Tibial nerve (tissue), 4 donors: ENCODE results near the gene CD80. TPM values are rescaled to one million over a fixed set of nuclear protein-coding genes. Genes with fewer than 3 reads are reported as not detected.

Source experiments
- DNase-seq, 2 donors: peaks; one replicate each; pipeline ENCODE4 v3.0.0-alpha.2; 2019; ENCODE audit warnings: low spot score in 2 of 2
- H3K27ac ChIP-seq, 4 donors: fragments of 200-600 bp; sonication (generic) in 3 of 4; one replicate each; pipeline ENCODE4 v1.5.1; 2017 to 2019; ENCODE audit warnings: mild to moderate bottlenecking in 1 of 4
- H3K27me3 ChIP-seq, 2 donors: fragments of 200-600 bp; sonication (generic) in 1 of 2; one replicate each; pipeline versions ENCODE4 v1.5.1 to v1.6.0; 2017 to 2019
- H3K36me3 ChIP-seq, 3 donors: fragments of 200-600 bp; sonication (generic); one replicate each; pipeline ENCODE4 v1.5.1; 2018 to 2019
- H3K4me1 ChIP-seq, 4 donors: fragments of 200-600 bp; sonication (generic) in 3 of 4; one replicate each; pipeline ENCODE4 v1.5.1; 2017 to 2019
- H3K4me3 ChIP-seq, 4 donors: fragments of 200-600 bp; sonication (generic) in 3 of 4; one replicate each; pipeline ENCODE4 v1.5.1; 2017 to 2019; ENCODE audit warnings: mild to moderate bottlenecking in 1 of 4, moderate library complexity in 1 of 4
- H3K9me3 ChIP-seq, 4 donors: fragments of 200-600 bp; sonication (generic) in 3 of 4; one replicate each; pipeline ENCODE4 v1.5.1; 2017 to 2019
- EP300 ChIP-seq, 2 donors: sonication (generic); formaldehyde crosslinking; IDR thresholded peaks; one replicate each; pipeline ENCODE4 v1.6.1; 2017; ENCODE audit warnings: antibody characterized with exemption in 2 of 2, mild to moderate bottlenecking in 1 of 2
- POLR2A ChIP-seq, 2 donors: fragments of 450-650 bp; IDR thresholded peaks; one replicate each; pipeline ENCODE4 v1.6.1; 2017; ENCODE audit warnings: antibody characterized with exemption in 2 of 2, mild to moderate bottlenecking in 2 of 2, moderate library complexity in 2 of 2
- WGBS, 2 donors: methylation state at CpG; one replicate each; pipeline ENCODE4 v1.1.5; 2018; 5-methylcytosine and 5-hydroxymethylcytosine counted together
- total RNA-seq, 4 donors: library from RNA; depleted of rRNA; stranded (reverse); fragments of >200 nt; gene quantifications; one replicate each; pipeline ENCODE4 v1.1.0, GENCODE V29; 2016
- TF ChIP-seq, protein P1 (sequence below), 5 experiments: fragments of 200-600 bp in 3 of 5; fragments of 450-650 bp in 2 of 5; sonication (generic) in 3 of 5; IDR thresholded peaks; one replicate each; pipeline ENCODE4 v1.5.1; 2016 to 2019; ENCODE audit warnings: antibody characterized with exemption in 5 of 5, mild to moderate bottlenecking in 3 of 5, moderate library complexity in 2 of 5

Gene CD80
- total RNA-seq, 4 donors from 2014 or later: not detected

DNA sequence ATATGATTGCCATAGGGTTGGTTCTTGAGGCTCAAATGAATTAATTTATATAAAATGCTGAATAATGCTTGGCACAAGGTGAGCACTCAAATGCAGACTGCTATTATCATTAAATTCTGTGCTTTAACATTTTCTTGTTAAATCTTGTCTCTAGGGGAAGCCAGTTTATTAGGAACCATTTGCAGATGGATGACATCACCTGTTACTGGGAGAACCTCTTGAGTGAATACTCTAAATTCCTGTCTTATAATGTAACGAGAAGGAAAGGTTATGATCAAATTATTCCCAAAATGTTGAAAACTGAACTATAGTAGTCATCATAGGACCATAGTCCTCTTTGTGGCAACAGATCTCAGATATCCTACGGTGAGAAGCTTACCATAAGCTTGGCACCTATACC is 67.3 kb downstream of the CD80 start:
- DNase-seq: no peak
- Histone ChIP-seq H3K36me3 (peaks cover 0 to 58% (median 0%) of the 10 kb centered on the region in 3 donors), H3K27me3 (no peaks in the 10 kb centered on the region), H3K27ac (no peak overlapping the region), H3K4me1 (peaks cover 0 to 2% (median 0%) of the 10 kb centered on the region in 4 donors), H3K9me3 (no peaks in the 10 kb centered on the region), H3K4me3 (no peak overlapping the region)
- TF ChIP-seq POLR2A (IDR thresholded peaks at IDR 0.05) (no peak), EP300 (IDR thresholded peaks at IDR 0.05) (no peak)
- TF ChIP-seq, protein P1, sequence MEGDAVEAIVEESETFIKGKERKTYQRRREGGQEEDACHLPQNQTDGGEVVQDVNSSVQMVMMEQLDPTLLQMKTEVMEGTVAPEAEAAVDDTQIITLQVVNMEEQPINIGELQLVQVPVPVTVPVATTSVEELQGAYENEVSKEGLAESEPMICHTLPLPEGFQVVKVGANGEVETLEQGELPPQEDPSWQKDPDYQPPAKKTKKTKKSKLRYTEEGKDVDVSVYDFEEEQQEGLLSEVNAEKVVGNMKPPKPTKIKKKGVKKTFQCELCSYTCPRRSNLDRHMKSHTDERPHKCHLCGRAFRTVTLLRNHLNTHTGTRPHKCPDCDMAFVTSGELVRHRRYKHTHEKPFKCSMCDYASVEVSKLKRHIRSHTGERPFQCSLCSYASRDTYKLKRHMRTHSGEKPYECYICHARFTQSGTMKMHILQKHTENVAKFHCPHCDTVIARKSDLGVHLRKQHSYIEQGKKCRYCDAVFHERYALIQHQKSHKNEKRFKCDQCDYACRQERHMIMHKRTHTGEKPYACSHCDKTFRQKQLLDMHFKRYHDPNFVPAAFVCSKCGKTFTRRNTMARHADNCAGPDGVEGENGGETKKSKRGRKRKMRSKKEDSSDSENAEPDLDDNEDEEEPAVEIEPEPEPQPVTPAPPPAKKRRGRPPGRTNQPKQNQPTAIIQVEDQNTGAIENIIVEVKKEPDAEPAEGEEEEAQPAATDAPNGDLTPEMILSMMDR (IDR thresholded peaks at IDR 0.05): no peak
- WGBS, 2 donors: 84 to 98% methylated on average over 2 of the region's 2 CpGs

DNA sequence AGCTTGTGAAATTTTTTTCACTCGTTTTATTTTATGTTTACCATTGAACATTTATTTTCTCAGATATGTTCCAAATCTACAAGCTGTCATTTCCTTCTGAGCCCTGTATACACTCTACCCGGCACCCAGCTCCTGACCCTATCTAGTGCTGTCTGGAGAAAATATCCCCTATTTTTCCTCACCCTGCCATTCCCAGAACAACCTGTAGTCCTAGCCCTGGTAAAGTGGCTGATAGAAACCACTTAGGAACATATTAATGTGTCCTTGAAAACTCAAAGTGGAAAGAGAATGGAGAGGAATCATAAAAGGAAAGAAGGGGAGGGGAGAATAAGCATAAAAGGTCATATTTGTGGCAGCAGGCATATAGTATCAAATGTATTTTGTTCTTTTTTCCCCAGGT is 69.3 kb downstream of the CD80 start:
- Histone ChIP-seq H3K36me3 (peaks cover 0 to 78% (median 0%) of the 10 kb centered on the region in 3 donors), H3K4me1 (no peaks in the 10 kb centered on the region)

DNA sequence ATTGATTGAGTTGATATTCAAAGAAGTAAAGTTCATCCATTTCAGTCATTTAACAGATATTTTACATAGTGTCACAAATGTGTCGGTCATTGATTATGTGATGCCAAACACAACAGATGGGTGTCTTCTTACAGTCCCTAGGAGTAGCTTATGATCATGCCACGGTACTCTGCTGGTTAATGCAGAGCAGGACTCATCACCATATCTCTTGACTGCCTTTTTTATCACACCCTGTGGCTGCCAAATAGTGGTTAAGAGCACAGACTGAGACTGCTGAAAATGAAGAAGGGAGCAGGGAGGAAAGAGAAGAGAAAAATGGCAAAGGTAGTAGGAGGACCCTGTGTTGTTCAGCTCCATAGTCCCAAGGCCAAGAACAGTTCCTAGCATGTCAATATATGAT is 73.9 kb downstream of the CD80 start:
- WGBS, 2 donors: 93 to 96% methylated on average over 2 of the region's 2 CpGs
- TF ChIP-seq, protein P1 (IDR thresholded peaks at IDR 0.05): no peak
- no peak for TF ChIP-seq EP300 (IDR thresholded peaks at IDR 0.05)
- no peak for TF ChIP-seq POLR2A (IDR thresholded peaks at IDR 0.05)
- Histone ChIP-seq H3K4me3 (no peak overlapping the region), H3K4me1 (no peaks in the 10 kb centered on the region), H3K27me3 (no peaks in the 10 kb centered on the region), H3K36me3 (peaks cover 0 to 82% (median 0%) of the 10 kb centered on the region in 3 donors), H3K9me3 (no peaks in the 10 kb centered on the region), H3K27ac (no peak overlapping the region)
- no peak for DNase-seq

More for the DNA sequence above, 69.3 kb downstream of the CD80 start:
- 90 to 94% methylated on average over 2 of the region's 2 CpGs for WGBS, 2 donors
- no peaks in the 10 kb centered on the region for H3K9me3 ChIP-seq
- no peak overlapping the region for H3K27ac ChIP-seq
- no peak overlapping the region for H3K4me3 ChIP-seq
- TF ChIP-seq POLR2A (IDR thresholded peaks at IDR 0.05) (no peak), EP300 (IDR thresholded peaks at IDR 0.05) (no peak)
- TF ChIP-seq, protein P1 (IDR thresholded peaks at IDR 0.05): no peak
- no peaks in the 10 kb centered on the region for H3K27me3 ChIP-seq
- DNase-seq: no peak

DNA sequence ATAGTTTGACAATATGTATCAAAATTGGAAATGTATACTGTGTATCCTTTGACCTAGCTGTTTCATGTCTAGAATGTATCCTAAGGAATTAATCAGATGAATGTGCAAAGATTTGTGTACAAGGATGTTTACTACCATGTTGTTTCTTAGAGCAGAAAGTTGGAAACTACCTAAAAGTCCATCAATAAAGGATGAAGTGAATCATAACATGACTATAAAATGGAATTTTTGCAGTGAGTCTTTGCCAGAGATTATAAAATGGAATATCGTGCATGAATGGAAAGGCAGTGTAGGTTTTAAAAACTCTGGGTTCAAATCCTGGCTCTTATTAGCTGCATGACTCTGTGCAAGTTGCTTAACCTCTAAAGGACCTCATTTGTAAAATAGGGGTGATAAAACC is 76.3 kb downstream of the CD80 start:
- no peak for DNase-seq
- Histone ChIP-seq H3K27me3 (no peaks in the 10 kb centered on the region), H3K9me3 (no peaks in the 10 kb centered on the region), H3K36me3 (peaks cover 0 to 82% (median 0%) of the 10 kb centered on the region in 3 donors), H3K4me1 (no peaks in the 10 kb centered on the region), H3K4me3 (no peak overlapping the region), H3K27ac (no peak overlapping the region)
- 83 to 85% methylated on average over 1 of the region's 1 CpG for WGBS, 2 donors
- TF ChIP-seq, protein P1 (IDR thresholded peaks at IDR 0.05): no peak
- TF ChIP-seq POLR2A (IDR thresholded peaks at IDR 0.05): no peak
- TF ChIP-seq EP300 (IDR thresholded peaks at IDR 0.05): no peak

DNA sequence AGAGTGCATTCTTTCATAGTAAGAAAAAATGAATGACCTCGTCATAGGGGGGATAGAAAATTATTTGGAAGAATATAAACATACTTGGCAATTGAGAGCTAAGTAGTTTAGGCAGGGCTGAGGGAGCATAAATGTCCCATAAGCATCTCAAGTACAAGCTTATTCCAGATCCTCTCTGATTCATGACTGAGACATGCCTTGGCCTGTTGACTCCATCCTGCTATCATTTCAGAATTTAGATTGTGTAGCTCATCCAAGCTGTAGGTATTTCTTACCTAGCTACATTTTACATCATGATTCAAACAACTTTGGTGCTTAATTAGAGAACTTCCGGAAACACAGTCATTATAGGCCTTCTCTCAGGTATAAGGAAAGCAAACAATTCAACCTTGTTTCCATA is 78.3 kb downstream of the CD80 start:
- no peak for DNase-seq
- H3K9me3 ChIP-seq: no peaks in the 10 kb centered on the region
- H3K27ac ChIP-seq: no peak overlapping the region
- TF ChIP-seq POLR2A (IDR thresholded peaks at IDR 0.05) (no peak), EP300 (IDR thresholded peaks at IDR 0.05) (no peak)
- TF ChIP-seq, protein P1 (IDR thresholded peaks at IDR 0.05): no peak
- peaks cover 0 to 75% (median 4%) of the 10 kb centered on the region in 3 donors for H3K36me3 ChIP-seq
- no peak overlapping the region for H3K4me3 ChIP-seq
- no peaks in the 10 kb centered on the region for H3K4me1 ChIP-seq
- WGBS, 2 donors: 84 to 90% methylated on average over 2 of the region's 2 CpGs
- H3K27me3 ChIP-seq: no peaks in the 10 kb centered on the region

Other genes starting within 250 kb of the CD80 start
- 10 to 100 TPM; 23.9 to 62.2 (median 36.7) TPM for gene TMEM39A, start 96.0 kb downstream of the CD80 start, total RNA-seq
- gene POGLUT1, start 90.7 kb downstream of the CD80 start, total RNA-seq: 10 to 100 TPM; 12.7 to 24.5 (median 13.6) TPM
- gene TIMMDC1, start 61.1 kb downstream of the CD80 start, total RNA-seq: 100 to 1,000 TPM in 1 of 4 donors, 10 to 100 TPM in 3; 57.9 to 104 (median 75.7) TPM
- 10 to 100 TPM in 2 of 4 donors, 1 to 10 TPM in 2; 7.6 to 12.0 (median 9.1) TPM for gene ADPRH, start 19.9 kb upstream of the CD80 start, total RNA-seq
- 10 to 100 TPM in 1 of 4 donors, 1 to 10 TPM in 2, not detected in 1; 2.5 to 12.0 (median 3.9) TPM for gene PLA1A, start 38.3 kb upstream of the CD80 start, total RNA-seq
- 1 to 10 TPM in 3 of 4 donors, under 1 TPM in 1; 0.90 to 3.3 (median 2.5) TPM for gene POPDC2, start 101.0 kb upstream of the CD80 start, total RNA-seq
- 10 to 100 TPM; 17.8 to 40.8 (median 35.1) TPM for gene COX17, start 117.8 kb upstream of the CD80 start, total RNA-seq
- 10 to 100 TPM; 11.4 to 23.7 (median 15.8) TPM for gene CFAP91, start 143.4 kb upstream of the CD80 start, total RNA-seq
- under 1 TPM in 2 of 4 donors, not detected in 2; 0.39 to 0.87 TPM for gene NR1I2, start 222.5 kb upstream of the CD80 start, total RNA-seq